H1 (cell line): ENCODE results near the gene C1orf21. TPM values are rescaled to one million over a fixed set of nuclear protein-coding genes. Genes with fewer than 3 reads are reported as not detected.
A peak's percentile ranks its signal among the peaks of the same experiment; 100 is the strongest.

Experiments
- BACH1 ChIP-seq: IDR thresholded peaks from 2 replicates; pipeline ENCODE4 v1.6.1; 2012; ENCODE audit warnings: low read length, improper control_type of control experiment
- CHD2 ChIP-seq: IDR thresholded peaks from 2 replicates; pipeline ENCODE4 v1.6.1; 2012; ENCODE audit warnings: low read length, improper control_type of control experiment
- CHD7 ChIP-seq: fragments of 300-600 bp; sonication (generic); IDR thresholded peaks from 2 replicates; pipeline ENCODE4 v1.7.1; 2012; ENCODE audit warnings: low read length, moderate library complexity, mild to moderate bottlenecking, inconsistent platforms; ENCODE audit not compliant: insufficient replicate concordance
- CTCF ChIP-seq, 3 experiments: IDR thresholded peaks; 1 replicate in 2 of 3; 2 replicates in 1 of 3; pipeline versions ENCODE4 v1.5.1 to v1.6.1; 2011; ENCODE audit warnings: low read length in 3 of 3, mild to moderate bottlenecking in 3 of 3, inconsistent platforms in 2 of 3, low read depth in 1 of 3, moderate library complexity in 1 of 3; ENCODE audit not compliant: insufficient read depth in 1 of 3; ENCODE audit errors: control extremely low read depth in 1 of 3
- HDAC2 ChIP-seq, 2 experiments: fragments of 300-600 bp in 1 of 2; sonication (generic) in 1 of 2; IDR thresholded peaks; 2 replicates each; pipeline ENCODE4 v1.6.1; 2011 to 2012; ENCODE audit warnings: low read depth in 2 of 2, low read length in 2 of 2, mild to moderate bottlenecking in 2 of 2, moderate library complexity in 2 of 2, borderline replicate concordance in 1 of 2, inconsistent platforms in 1 of 2
- RNF2 ChIP-seq: fragments of 200-900, 300-1000 bp; sonication (generic); IDR thresholded peaks from 2 replicates; pipeline ENCODE4 v1.7.1; 2016; ENCODE audit warnings: borderline replicate concordance, low read depth, mild to moderate bottlenecking, antibody characterized with exemption, low read length; ENCODE audit not compliant: poor library complexity, severe bottlenecking; ENCODE audit errors: missing control alignments
- SP1 ChIP-seq: IDR thresholded peaks from 2 replicates; pipeline ENCODE4 v1.6.1; 2011; ENCODE audit warnings: low read depth, low read length
- YY1 ChIP-seq: IDR thresholded peaks from 2 replicates; pipeline ENCODE4 v1.6.1; 2011; ENCODE audit warnings: low read depth, mild to moderate bottlenecking, low read length
- ZNF274 ChIP-seq: IDR thresholded peaks from 2 replicates; pipeline ENCODE4 v1.7.0; 2012; ENCODE audit warnings: low read length, borderline replicate concordance; ENCODE audit errors: extremely low read depth
- polyA plus RNA-seq, 7 experiments: library from polyadenylated mRNA; depleted of rRNA in 3 of 7; stranded (reverse) in 5 of 7; unstranded in 2 of 7; fragments of >200 nt in 5 of 7; fragments of 200-250 nt in 2 of 7; gene quantifications; 1 replicate in 5 of 7; 2 replicates in 1 of 7; 4 replicates in 1 of 7; pipeline versions ENCODE4 v1.2.1 to v1.2.3, GENCODE V29; 2011 to 2013; ENCODE audit warnings: missing spikeins in 2 of 7, mixed read lengths in 2 of 7
- total RNA-seq: library from RNA; stranded (reverse); fragmentation: NEBNext Ultra II Directional; extraction: Animal tissue kit (Norgen Biotek cat#: 25700); gene quantifications from 2 replicates; pipeline ENCODE4 v1.2.1, GENCODE V29; 2021

The C1orf21 gene
- total and polyA plus RNA-seq, 2 of the 8 experiments (the other 6 are each of a cell fraction or from before 2014, with no cell fraction given), result 16.6 to 51.0 TPM

GRCh38 chr1:184340984-184341383 lies 45.8 kb upstream of the C1orf21 start (continued):
- TF ChIP-seq CHD7 (no peak), HDAC2 (IDR thresholded peaks at IDR 0.05; ENCODE audit: borderline replicate concordance in 1 of 2, low read depth in 2 of 2, low read length in 2 of 2) (no peak), SP1 (no peak), RNF2 (no peak), CHD2 (no peak), ZNF274 (no peak), YY1 (no peak), CTCF (IDR thresholded peaks at IDR 0.05; ENCODE audit: control extremely low read depth in 1 of 3, insufficient read depth in 1 of 3, low read depth in 1 of 3, low read length in 3 of 3) (peak in 1 of 3 experiments; percentile 44; a peak in 2 of 4 replicates), BACH1 (no peak)
